Measurements from ENCODE around the gene MAPK6. TPM values are rescaled to one million over a fixed set of nuclear protein-coding genes. Genes with fewer than 3 reads are reported as not detected.

The MAPK6 gene
- total RNA-seq, 2 donors from 2014 or later, result 80.2 to 81.6 TPM

GRCh38 chr15:52003710-52004109, 15.3 kb upstream of the MAPK6 start:
- H3K36me3 Mint-ChIP-seq (ENCODE audit: low read depth), result no peaks in the 10 kb centered on the region
- H3K27ac Mint-ChIP-seq, result no peak overlapping the region
- no peak for TF ChIP-seq CTCF (conservative IDR thresholded peaks at IDR 0.05)
- peaks cover 16% of the 10 kb centered on the region for H3K4me1 Mint-ChIP-seq
- Histone ChIP-seq H3K9ac (ENCODE audit: extremely low read depth, low read length, poor library complexity, severe bottlenecking) (no peak overlapping the region), H3K36me3 (ENCODE audit: control insufficient read depth, insufficient read depth, low read length) (no peaks in the 10 kb centered on the region), H3K9me3 (ENCODE audit: control insufficient read depth, low read length) (no peaks in the 10 kb centered on the region), H3K27me3 (ENCODE audit: control insufficient read depth, insufficient read depth, low read length, poor library complexity, severe bottlenecking) (no peaks in the 10 kb centered on the region), H3K4me1 (ENCODE audit: control insufficient read depth, insufficient read depth, low read length) (peaks cover 3% of the 10 kb centered on the region), H3K27ac (ENCODE audit: low read depth, low read length) (no peak overlapping the region), H3K4me3 (ENCODE audit: low read length) (no peak overlapping the region)
- peaks cover 7% of the 10 kb centered on the region for H3K27me3 Mint-ChIP-seq (ENCODE audit: insufficient read depth)
- no peak overlapping the region for H3K4me3 Mint-ChIP-seq
- no peak for DNase-seq
- H3K9me3 Mint-ChIP-seq, result peaks cover 8% of the 10 kb centered on the region
- WGBS, 2 experiments (ENCODE audit: insufficient coverage in 1 of 2, insufficient read length in 1 of 2), result 80% methylated on average over 1 of the region's 1 CpG; no CpG with 5 or more reads in 1 of the 2 experiments

GRCh38 chr15:52004806-52005205, 14.2 kb upstream of the MAPK6 start:
- Mint-ChIP-seq H3K27me3 (ENCODE audit: insufficient read depth) (peaks cover 7% of the 10 kb centered on the region), H3K27ac (no peak overlapping the region), H3K4me3 (no peak overlapping the region), H3K36me3 (ENCODE audit: low read depth) (no peaks in the 10 kb centered on the region), H3K9me3 (peaks cover 8% of the 10 kb centered on the region), H3K4me1 (peaks cover 22% of the 10 kb centered on the region)
- Histone ChIP-seq H3K9me3 (ENCODE audit: control insufficient read depth, low read length) (no peaks in the 10 kb centered on the region), H3K27me3 (ENCODE audit: control insufficient read depth, insufficient read depth, low read length, poor library complexity, severe bottlenecking) (no peaks in the 10 kb centered on the region), H3K4me3 (ENCODE audit: low read length) (no peak overlapping the region), H3K9ac (ENCODE audit: extremely low read depth, low read length, poor library complexity, severe bottlenecking) (no peak overlapping the region), H3K4me1 (ENCODE audit: control insufficient read depth, insufficient read depth, low read length) (peaks cover 3% of the 10 kb centered on the region), H3K27ac (ENCODE audit: low read depth, low read length) (no peak overlapping the region), H3K36me3 (ENCODE audit: control insufficient read depth, insufficient read depth, low read length) (no peaks in the 10 kb centered on the region)
- no peak for TF ChIP-seq CTCF (conservative IDR thresholded peaks at IDR 0.05)
- DNase-seq, result no peak
- WGBS, 2 experiments (ENCODE audit: insufficient coverage in 1 of 2, insufficient read length in 1 of 2), result 92 to 100% methylated on average over 2 to 6 of the region's 6 CpGs

DNA sequence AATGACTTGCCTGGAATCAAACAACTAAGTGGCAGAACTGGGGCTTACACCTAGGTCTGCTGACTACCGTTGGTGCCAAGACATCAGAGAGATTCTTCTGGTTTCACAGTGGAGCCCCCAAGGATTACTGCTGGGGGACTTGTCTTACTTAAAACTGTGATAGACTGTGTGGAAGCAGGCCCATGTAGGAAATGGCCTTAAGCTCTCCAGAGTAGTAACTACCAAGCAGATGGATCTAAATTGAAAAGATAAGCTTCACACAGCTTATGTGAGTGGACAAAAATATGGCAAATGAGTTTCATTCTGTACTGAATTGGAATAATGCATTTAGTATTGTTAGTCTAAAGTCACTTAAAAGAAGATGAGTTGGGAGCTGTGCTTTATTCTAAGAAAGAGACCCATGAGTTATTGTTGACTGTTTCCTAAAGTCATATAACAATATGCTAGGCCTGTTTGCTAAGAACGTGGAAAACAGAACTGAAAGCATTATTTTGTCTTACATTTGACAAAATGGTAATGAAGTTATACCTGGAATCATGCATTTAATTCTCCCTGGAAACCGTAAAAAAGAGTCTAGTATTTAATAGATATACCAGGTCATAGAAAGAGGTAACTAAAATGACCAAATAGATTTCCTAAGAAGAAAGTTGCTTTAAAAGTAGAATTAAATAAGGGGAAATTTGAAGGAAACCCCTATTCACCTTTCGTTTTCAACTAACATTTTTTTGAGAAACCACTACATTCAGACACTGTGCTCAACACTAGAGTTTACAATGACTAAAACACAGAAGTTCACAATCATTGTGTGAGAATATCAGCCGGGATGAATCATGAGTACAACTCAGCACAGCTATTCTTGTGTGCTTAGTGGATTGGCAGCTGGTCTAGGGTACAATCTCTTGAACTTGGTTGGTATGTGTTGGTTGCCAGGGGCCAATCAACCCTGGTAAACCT, 13.0 kb upstream of the MAPK6 start:
- H3K27me3 Mint-ChIP-seq (ENCODE audit: insufficient read depth), result peaks cover 7% of the 10 kb centered on the region
- WGBS, 2 experiments (ENCODE audit: insufficient coverage in 1 of 2, insufficient read length in 1 of 2), result 96% methylated on average over 4 to 5 of the region's 5 CpGs
- no peak overlapping the region for H3K9ac ChIP-seq (ENCODE audit: extremely low read depth, low read length, poor library complexity, severe bottlenecking)
- no peaks in the 10 kb centered on the region for H3K36me3 Mint-ChIP-seq (ENCODE audit: low read depth)
- H3K27ac ChIP-seq (ENCODE audit: low read depth, low read length), result no peak overlapping the region
- H3K4me1 ChIP-seq (ENCODE audit: control insufficient read depth, insufficient read depth, low read length), result peaks cover 3% of the 10 kb centered on the region
- peaks cover 22% of the 10 kb centered on the region for H3K4me1 Mint-ChIP-seq
- no peak overlapping the region for H3K4me3 Mint-ChIP-seq
- H3K27ac Mint-ChIP-seq, result no peak overlapping the region
- no peak for DNase-seq
- peaks cover 8% of the 10 kb centered on the region for H3K9me3 Mint-ChIP-seq
- H3K4me3 ChIP-seq (ENCODE audit: low read length), result no peak overlapping the region
- H3K27me3 ChIP-seq (ENCODE audit: control insufficient read depth, insufficient read depth, low read length, poor library complexity, severe bottlenecking), result no peaks in the 10 kb centered on the region
- TF ChIP-seq CTCF (conservative IDR thresholded peaks at IDR 0.05), result no peak
- no peaks in the 10 kb centered on the region for H3K9me3 ChIP-seq (ENCODE audit: control insufficient read depth, low read length)
- no peaks in the 10 kb centered on the region for H3K36me3 ChIP-seq (ENCODE audit: control insufficient read depth, insufficient read depth, low read length)
